Adrenal gland (tissue), 5 donors: ENCODE data around the gene IRS2.

Source experiments
- CTCF ChIP-seq, 6 experiments: fragments of 450-650 bp in 4 of 6; fragments of 200-600 bp in 2 of 6; sonication (generic) in 1 of 6; IDR thresholded peaks; 1 replicate in 5 of 6; 2 replicates in 1 of 6; pipeline versions ENCODE4 v1.5.1 to v1.8.0; 2016 to 2021; ENCODE audit warnings: antibody characterized with exemption in 6 of 6, mild to moderate bottlenecking in 2 of 6, moderate library complexity in 1 of 6
- POLR2A ChIP-seq, 2 donors: fragments of 450-650 bp; IDR thresholded peaks; one replicate each; pipeline ENCODE4 v1.6.1; 2017; ENCODE audit warnings: antibody characterized with exemption in 2 of 2, mild to moderate bottlenecking in 2 of 2, moderate library complexity in 1 of 2
- donor health status: DM: no; HTN: no; CAD: no.

DNA sequence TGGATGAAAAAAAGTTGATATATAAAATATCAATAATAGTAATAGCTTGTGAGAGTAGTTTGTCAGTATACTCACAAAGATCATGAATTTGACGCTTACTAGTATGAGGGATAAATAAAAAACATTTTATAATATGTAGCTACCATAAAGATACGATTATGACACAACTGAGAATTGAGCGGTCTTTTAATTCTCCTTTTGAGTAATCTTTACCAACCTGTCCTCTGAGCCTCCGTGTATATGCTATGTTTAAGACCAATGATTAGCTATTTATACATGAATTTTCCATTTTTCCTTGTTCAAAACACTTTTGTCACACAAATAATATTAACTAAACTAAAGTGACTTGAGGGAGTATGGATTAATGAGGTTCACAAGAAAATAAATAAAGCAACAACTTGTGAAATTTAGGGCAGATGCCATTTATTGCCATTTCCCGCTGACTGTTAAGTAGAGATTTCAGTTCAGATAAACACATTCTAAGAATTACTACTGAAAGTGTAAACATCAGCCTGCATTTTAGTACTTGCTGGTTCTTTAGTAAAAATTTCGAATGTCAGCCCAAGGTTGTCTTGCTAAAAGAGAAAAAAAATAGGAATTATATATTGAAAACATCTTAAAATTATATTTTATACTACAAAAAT, 6.2 kb upstream of the IRS2 start:
- TF ChIP-seq CTCF (IDR thresholded peaks at IDR 0.05) (no peak), POLR2A (IDR thresholded peaks at IDR 0.05) (no peak)
